Measurements from ENCODE around the gene CPA4. TPM values are rescaled to one million over a fixed set of nuclear protein-coding genes. Genes with fewer than 3 reads are reported as not detected.
A peak's percentile ranks its signal among the peaks of the same experiment; 100 is the strongest.

Gene CPA4
- total RNA-seq, 1 experiment from 2014 or later, result 3.1 TPM

DNA sequence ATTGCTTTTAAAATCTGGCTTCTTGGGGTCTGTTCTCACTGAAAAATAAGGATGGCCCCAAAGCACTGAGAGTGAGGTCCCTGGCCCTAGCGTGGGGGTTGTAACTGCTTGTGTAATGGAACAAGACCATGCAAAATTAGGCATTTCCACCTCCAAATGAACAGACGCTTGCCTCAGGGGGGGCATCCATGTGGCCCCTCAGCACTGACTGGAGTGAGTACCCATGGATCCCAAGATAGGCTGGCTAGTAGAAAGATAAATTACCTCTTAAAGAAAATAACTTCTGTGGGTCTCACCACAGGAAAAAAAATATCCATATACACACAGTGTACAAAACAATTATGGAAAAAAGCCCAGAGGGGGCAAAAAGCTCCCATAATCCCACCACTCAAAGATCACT, 72.1 kb downstream of the CPA4 start:
- Histone ChIP-seq H3K36me3 (ENCODE audit: control insufficient read depth, insufficient read depth, low read length) (no peaks in the 10 kb centered on the region), H3K9me3 (ENCODE audit: control insufficient read depth, insufficient read depth, low read depth, low read length) (peaks cover 5% of the 10 kb centered on the region; the same call in 1 of the 2 replicates), H3K27me3 (ENCODE audit: control insufficient read depth, insufficient read depth, low read length) (no peaks in the 10 kb centered on the region), H3K27ac (ENCODE audit: low read length) (no peak overlapping the region), H3K4me1 (ENCODE audit: control insufficient read depth, insufficient read depth, low read length) (peaks cover 11% of the 10 kb centered on the region), H3K4me3 (ENCODE audit: low read depth in 2 of 2, low read length in 2 of 2) (no peak overlapping the region)
- in situ Hi-C loops (cut with HindIII; ENCODE audit: low pct_unique_long_range_greater_than_20kb, low sequenced_read_pairs), result no loop called here
- no peak for ATAC-seq
- CTCF ChIA-PET, result no interaction called here
- no TSS peak for BruUV-seq (replicated peaks)
- POLR2A ChIA-PET, result no interaction called here
- TF ChIP-seq, protein P1, sequence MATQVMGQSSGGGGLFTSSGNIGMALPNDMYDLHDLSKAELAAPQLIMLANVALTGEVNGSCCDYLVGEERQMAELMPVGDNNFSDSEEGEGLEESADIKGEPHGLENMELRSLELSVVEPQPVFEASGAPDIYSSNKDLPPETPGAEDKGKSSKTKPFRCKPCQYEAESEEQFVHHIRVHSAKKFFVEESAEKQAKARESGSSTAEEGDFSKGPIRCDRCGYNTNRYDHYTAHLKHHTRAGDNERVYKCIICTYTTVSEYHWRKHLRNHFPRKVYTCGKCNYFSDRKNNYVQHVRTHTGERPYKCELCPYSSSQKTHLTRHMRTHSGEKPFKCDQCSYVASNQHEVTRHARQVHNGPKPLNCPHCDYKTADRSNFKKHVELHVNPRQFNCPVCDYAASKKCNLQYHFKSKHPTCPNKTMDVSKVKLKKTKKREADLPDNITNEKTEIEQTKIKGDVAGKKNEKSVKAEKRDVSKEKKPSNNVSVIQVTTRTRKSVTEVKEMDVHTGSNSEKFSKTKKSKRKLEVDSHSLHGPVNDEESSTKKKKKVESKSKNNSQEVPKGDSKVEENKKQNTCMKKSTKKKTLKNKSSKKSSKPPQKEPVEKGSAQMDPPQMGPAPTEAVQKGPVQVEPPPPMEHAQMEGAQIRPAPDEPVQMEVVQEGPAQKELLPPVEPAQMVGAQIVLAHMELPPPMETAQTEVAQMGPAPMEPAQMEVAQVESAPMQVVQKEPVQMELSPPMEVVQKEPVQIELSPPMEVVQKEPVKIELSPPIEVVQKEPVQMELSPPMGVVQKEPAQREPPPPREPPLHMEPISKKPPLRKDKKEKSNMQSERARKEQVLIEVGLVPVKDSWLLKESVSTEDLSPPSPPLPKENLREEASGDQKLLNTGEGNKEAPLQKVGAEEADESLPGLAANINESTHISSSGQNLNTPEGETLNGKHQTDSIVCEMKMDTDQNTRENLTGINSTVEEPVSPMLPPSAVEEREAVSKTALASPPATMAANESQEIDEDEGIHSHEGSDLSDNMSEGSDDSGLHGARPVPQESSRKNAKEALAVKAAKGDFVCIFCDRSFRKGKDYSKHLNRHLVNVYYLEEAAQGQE (IDR thresholded peaks at IDR 0.05; ENCODE audit: insufficient read depth in 1 of 2, low read depth in 2 of 2, low read length in 1 of 2), result no peak
- TF ChIP-seq POLR2AphosphoS5 (IDR thresholded peaks at IDR 0.05; ENCODE audit: low read depth, low read length) (no peak), CTCF (IDR thresholded peaks at IDR 0.05) (no peak), SIN3A (IDR thresholded peaks at IDR 0.05; ENCODE audit: borderline replicate concordance, insufficient read depth, low read depth, low read length) (no peak), TCF7L2 (IDR thresholded peaks at IDR 0.05; ENCODE audit: low read depth, low read length) (no peak)
- intact Hi-C loops (cut with micrococcal nuclease; ENCODE audit: unreplicated experiment), result no loop called here
- DNase-seq (ENCODE audit: low read depth, low spot score), result no peak

- in situ Hi-C loops (cut with HindIII; ENCODE audit: low pct_unique_long_range_greater_than_20kb, low sequenced_read_pairs) (no loop called here), intact Hi-C loops (cut with micrococcal nuclease; ENCODE audit: unreplicated experiment) (no loop called here)
- ATAC-seq (0 out of 2 replicates have a peak, but pooled peaks have one; percentile 32), DNase-seq (ENCODE audit: low read depth, low spot score) (no peak)
- H3K36me3 ChIP-seq (ENCODE audit: control insufficient read depth, insufficient read depth, low read length), result no peaks in the 10 kb centered on the region
- TF ChIP-seq TCF7L2 (IDR thresholded peaks at IDR 0.05; ENCODE audit: low read depth, low read length) (no peak), SIN3A (IDR thresholded peaks at IDR 0.05; ENCODE audit: borderline replicate concordance, insufficient read depth, low read depth, low read length) (no peak), CTCF (IDR thresholded peaks at IDR 0.05) (no peak), POLR2AphosphoS5 (IDR thresholded peaks at IDR 0.05; ENCODE audit: low read depth, low read length) (no peak)
- TF ChIP-seq, protein P1 (IDR thresholded peaks at IDR 0.05; ENCODE audit: insufficient read depth in 1 of 2, low read depth in 2 of 2, low read length in 1 of 2), result no peak
- no peak overlapping the region for H3K27ac ChIP-seq (ENCODE audit: low read length)
- BruUV-seq (replicated peaks), result no TSS peak
- CTCF ChIA-PET, result no interaction called here
- H3K4me1 ChIP-seq (ENCODE audit: control insufficient read depth, insufficient read depth, low read length), result peaks cover 11% of the 10 kb centered on the region
- H3K4me3 ChIP-seq (ENCODE audit: low read depth in 2 of 2, low read length in 2 of 2), result no peak overlapping the region
- no peaks in the 10 kb centered on the region for H3K9me3 ChIP-seq (ENCODE audit: control insufficient read depth, insufficient read depth, low read depth, low read length)
- H3K27me3 ChIP-seq (ENCODE audit: control insufficient read depth, insufficient read depth, low read length), result no peaks in the 10 kb centered on the region
- POLR2A ChIA-PET, result no interaction called here
Observed at GRCh38 chr7:130365511-130366441, 72.8 kb downstream of the CPA4 start.
